ENCODE results near the gene ITGB4.

DNA sequence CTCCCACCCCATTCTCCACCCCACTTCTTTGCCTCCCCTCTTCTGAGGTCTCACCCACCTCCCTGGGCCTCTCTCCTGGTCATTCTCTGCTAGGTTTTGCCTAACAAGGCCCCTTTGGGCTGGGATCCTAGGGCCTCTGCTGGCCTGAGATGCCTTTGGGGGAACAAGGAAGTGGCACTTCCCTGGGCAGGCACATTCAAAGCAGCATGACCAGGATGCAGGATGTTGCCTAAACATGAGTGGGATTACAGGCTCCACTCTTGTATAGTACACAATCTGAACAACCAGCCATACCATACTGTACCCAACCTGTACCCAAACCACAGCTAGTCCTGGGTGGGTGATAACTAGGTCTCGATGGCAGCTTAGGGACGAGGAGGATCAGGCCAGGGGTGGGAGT is 34.7 kb downstream of the ITGB4 start:
- no peak for TF ChIP-seq POLR2A (IDR thresholded peaks at IDR 0.05)
- TF ChIP-seq, protein P1, sequence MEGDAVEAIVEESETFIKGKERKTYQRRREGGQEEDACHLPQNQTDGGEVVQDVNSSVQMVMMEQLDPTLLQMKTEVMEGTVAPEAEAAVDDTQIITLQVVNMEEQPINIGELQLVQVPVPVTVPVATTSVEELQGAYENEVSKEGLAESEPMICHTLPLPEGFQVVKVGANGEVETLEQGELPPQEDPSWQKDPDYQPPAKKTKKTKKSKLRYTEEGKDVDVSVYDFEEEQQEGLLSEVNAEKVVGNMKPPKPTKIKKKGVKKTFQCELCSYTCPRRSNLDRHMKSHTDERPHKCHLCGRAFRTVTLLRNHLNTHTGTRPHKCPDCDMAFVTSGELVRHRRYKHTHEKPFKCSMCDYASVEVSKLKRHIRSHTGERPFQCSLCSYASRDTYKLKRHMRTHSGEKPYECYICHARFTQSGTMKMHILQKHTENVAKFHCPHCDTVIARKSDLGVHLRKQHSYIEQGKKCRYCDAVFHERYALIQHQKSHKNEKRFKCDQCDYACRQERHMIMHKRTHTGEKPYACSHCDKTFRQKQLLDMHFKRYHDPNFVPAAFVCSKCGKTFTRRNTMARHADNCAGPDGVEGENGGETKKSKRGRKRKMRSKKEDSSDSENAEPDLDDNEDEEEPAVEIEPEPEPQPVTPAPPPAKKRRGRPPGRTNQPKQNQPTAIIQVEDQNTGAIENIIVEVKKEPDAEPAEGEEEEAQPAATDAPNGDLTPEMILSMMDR (IDR thresholded peaks at IDR 0.05) = no peak
- no peak for TF ChIP-seq EP300 (IDR thresholded peaks at IDR 0.05)

Measured in ovary (tissue), 3 donors.